Natural killer cell (primary cell): Measurements from ENCODE around the gene ZSWIM6. TPM values are rescaled to one million over a fixed set of nuclear protein-coding genes. Genes with fewer than 3 reads are reported as not detected.
"Not testable (repeated sequence)": the region's sequence is repeated elsewhere in the genome, so short reads cannot be mapped to it uniquely, and the experiment has no call there.

ENCODE experiments used
- ATAC-seq, 3 donors: fragments of 150-1000 bp in 2 of 3; fragments of 200-7000 bp in 1 of 3; cut with Tn5 transposase; 1 replicate in 1 of 3; 2 replicates in 2 of 3; pipeline ENCODE4 v1.10.0; 2021; ENCODE audit warnings: mild to moderate bottlenecking in 2 of 3, moderate library complexity in 2 of 3
- DNase-seq, 2 donors: peaks; one replicate each; pipeline versions ENCODE4 v3.0.0 to v3.0.0-alpha.2; 2013 to 2021; ENCODE audit warnings: mixed read lengths in 1 of 2
- H3K27ac ChIP-seq: one replicate; pipeline ENCODE4 v1.5.1; 2013; ENCODE audit warnings: mild to moderate bottlenecking, low read length
- H3K27me3 ChIP-seq: one replicate; pipeline ENCODE4 v1.6.1; 2013; ENCODE audit warnings: low read length; ENCODE audit not compliant: control insufficient read depth, insufficient read depth
- H3K36me3 ChIP-seq: one replicate; pipeline ENCODE4 v1.6.1; 2013; ENCODE audit warnings: low read length; ENCODE audit not compliant: control insufficient read depth, insufficient read depth
- H3K4me1 ChIP-seq: one replicate; pipeline ENCODE4 v1.6.1; 2013; ENCODE audit warnings: low read length; ENCODE audit not compliant: control insufficient read depth, insufficient read depth
- H3K4me3 ChIP-seq: one replicate; pipeline ENCODE4 v1.5.1; 2013; ENCODE audit warnings: low read length
- H3K9me3 ChIP-seq: one replicate; pipeline ENCODE4 v1.6.1; 2013; ENCODE audit warnings: low read length; ENCODE audit not compliant: control insufficient read depth, insufficient read depth
- H3K27ac Mint-ChIP-seq, 2 donors: one replicate each; pipeline ENCODE4 v1.8.0; 2022; ENCODE audit warnings: mild to moderate bottlenecking in 2 of 2, mixed read lengths in 2 of 2, moderate library complexity in 1 of 2
- H3K27me3 Mint-ChIP-seq, 2 donors: one replicate each; pipeline ENCODE4 v1.8.0; 2022; ENCODE audit warnings: low read depth in 2 of 2, mixed read lengths in 2 of 2
- H3K36me3 Mint-ChIP-seq: one replicate; pipeline ENCODE4 v1.8.0; 2022; ENCODE audit warnings: mixed read lengths
- H3K4me1 Mint-ChIP-seq, 2 donors: one replicate each; pipeline ENCODE4 v1.8.0; 2022; ENCODE audit warnings: mixed read lengths in 2 of 2
- H3K4me3 Mint-ChIP-seq: one replicate; pipeline ENCODE4 v1.8.0; 2022; ENCODE audit warnings: mild to moderate bottlenecking, moderate library complexity, mixed read lengths
- H3K9me3 Mint-ChIP-seq, 2 donors: one replicate each; pipeline ENCODE4 v1.8.0; 2022; ENCODE audit warnings: mixed read lengths in 2 of 2
- WGBS: methylation state at CpG from one replicate; pipeline ENCODE4 v1.1.7; 2013; ENCODE audit warnings: missing lambda C conversion rate; ENCODE audit not compliant: insufficient coverage; 5-methylcytosine and 5-hydroxymethylcytosine counted together
- intact Hi-C: fragments of 100-400 bp; cut with micrococcal nuclease; formaldehyde crosslinking; loops from one replicate; pipeline ENCODE4 v1.14.2; 2022
- total RNA-seq, 4 donors: library from RNA; stranded (reverse); fragments of 120-200 nt in 1 of 4; gene quantifications; one replicate each; pipeline versions ENCODE4 v1.2.3 to v1.2.4, GENCODE V29; 2013 to 2022
- TF ChIP-seq, protein P1 (sequence below): fragments of 200-600 bp; IDR thresholded peaks from one replicate; pipeline ENCODE4 v1.8.0; 2022; ENCODE audit warnings: antibody characterized with exemption

Gene ZSWIM6
- total RNA-seq, 3 donors from 2014 or later (not counting 1 experiment from before 2014, with no cell fraction given), result 8.7 to 11.4 (median 10.5) TPM

DNA sequence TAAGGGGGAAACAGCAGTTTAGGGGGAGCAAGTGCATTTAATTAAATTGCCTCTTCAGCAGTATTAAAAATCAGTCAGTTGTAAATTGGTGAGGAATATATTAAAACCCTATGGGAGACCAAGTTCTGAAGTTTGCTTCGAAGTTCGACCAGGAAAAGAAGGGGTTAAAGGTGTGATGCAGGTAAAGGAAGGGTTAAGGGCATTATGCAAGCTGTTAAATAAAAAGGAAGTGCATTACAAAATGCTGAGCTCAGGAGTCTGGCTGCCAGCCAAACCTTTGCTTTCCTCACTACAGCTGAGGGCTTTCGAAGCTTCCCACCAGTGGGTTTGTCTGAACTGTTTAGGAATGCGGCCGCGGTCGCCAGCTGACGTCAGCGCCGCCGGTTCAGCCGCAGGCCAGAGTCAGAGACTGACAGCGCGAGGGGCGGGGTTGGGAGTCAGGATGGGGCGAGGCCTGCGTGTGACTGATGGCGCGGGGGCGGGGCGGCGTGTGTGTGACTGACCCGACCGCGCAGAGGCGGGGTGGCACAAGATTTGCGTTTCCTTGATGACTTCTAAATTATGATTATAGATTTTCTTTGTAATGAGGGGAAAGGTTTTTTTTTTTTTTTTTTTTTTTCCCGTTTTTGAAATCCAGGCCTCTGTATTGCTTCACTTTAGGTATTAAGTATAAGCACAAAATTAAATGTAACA, 76.6 kb downstream of the ZSWIM6 start:
- H3K4me3 Mint-ChIP-seq, result peak overlapping the region; percentile 74
- WGBS, result under 1% methylated on average over 27 of the region's 28 CpGs
- H3K4me3 ChIP-seq, result peak overlapping the region; percentile 18
- DNase-seq (peak; percentile 97 to 99), ATAC-seq (peak; percentile 97 to 98 (median 97))
- intact Hi-C loops, result loop anchor here (1.0 kb wide), 2 partner anchors 76 to 246 kb away; partner anchors contain the start of genes SMIM15 and ZSWIM6
- no peaks in the 10 kb centered on the region for H3K9me3 Mint-ChIP-seq
- no peaks in the 10 kb centered on the region for H3K4me1 ChIP-seq
- H3K36me3 Mint-ChIP-seq, result no peaks in the 10 kb centered on the region
- H3K27ac ChIP-seq, result peak overlapping the region; percentile 44
- TF ChIP-seq, protein P1, sequence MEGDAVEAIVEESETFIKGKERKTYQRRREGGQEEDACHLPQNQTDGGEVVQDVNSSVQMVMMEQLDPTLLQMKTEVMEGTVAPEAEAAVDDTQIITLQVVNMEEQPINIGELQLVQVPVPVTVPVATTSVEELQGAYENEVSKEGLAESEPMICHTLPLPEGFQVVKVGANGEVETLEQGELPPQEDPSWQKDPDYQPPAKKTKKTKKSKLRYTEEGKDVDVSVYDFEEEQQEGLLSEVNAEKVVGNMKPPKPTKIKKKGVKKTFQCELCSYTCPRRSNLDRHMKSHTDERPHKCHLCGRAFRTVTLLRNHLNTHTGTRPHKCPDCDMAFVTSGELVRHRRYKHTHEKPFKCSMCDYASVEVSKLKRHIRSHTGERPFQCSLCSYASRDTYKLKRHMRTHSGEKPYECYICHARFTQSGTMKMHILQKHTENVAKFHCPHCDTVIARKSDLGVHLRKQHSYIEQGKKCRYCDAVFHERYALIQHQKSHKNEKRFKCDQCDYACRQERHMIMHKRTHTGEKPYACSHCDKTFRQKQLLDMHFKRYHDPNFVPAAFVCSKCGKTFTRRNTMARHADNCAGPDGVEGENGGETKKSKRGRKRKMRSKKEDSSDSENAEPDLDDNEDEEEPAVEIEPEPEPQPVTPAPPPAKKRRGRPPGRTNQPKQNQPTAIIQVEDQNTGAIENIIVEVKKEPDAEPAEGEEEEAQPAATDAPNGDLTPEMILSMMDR, result no peak
- H3K36me3 ChIP-seq, result no peaks in the 10 kb centered on the region
- no peaks in the 10 kb centered on the region for H3K9me3 ChIP-seq
- H3K27ac Mint-ChIP-seq, result peak overlapping the region; percentile 91 to 92
- no peaks in the 10 kb centered on the region for H3K27me3 ChIP-seq
- no peaks in the 10 kb centered on the region for H3K27me3 Mint-ChIP-seq
- peaks cover 23 to 32% of the 10 kb centered on the region in 2 donors for H3K4me1 Mint-ChIP-seq

DNA sequence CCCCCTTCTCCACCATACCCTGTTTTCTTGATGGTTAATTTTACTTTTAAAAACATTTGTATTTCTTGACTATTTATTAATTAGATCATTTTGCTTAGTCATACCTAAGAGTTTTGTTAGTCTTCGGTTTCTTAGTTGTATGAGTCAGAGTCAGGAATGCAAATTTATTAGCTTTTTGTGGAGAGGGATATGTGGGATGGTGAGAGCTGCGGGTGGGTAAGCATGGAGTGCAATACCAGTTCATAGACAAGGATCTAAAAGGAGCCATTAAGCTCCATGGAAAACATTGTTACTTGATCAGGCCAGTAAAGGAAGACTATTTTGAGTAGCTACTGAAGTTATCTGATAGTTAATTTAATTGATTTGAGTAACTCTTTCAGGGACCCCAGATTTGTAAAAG, 77.5 kb downstream of the ZSWIM6 start:
- Histone ChIP-seq H3K36me3 (no peaks in the 10 kb centered on the region), H3K27ac (no peak overlapping the region), H3K9me3 (no peaks in the 10 kb centered on the region), H3K4me3 (no peak overlapping the region), H3K27me3 (no peaks in the 10 kb centered on the region), H3K4me1 (no peaks in the 10 kb centered on the region)
- Mint-ChIP-seq H3K27ac (peak overlapping the region; percentile 91 to 92), H3K36me3 (no peaks in the 10 kb centered on the region), H3K27me3 (no peaks in the 10 kb centered on the region), H3K9me3 (no peaks in the 10 kb centered on the region), H3K4me1 (peaks cover 31 to 38% of the 10 kb centered on the region in 2 donors), H3K4me3 (peak overlapping the region; percentile 74)
- ATAC-seq, result no peak
- TF ChIP-seq, protein P1, result no peak
- 52% methylated on average over 2 of the region's 2 CpGs for WGBS
- DNase-seq, result no peak
- intact Hi-C loops, result no loop called here

DNA sequence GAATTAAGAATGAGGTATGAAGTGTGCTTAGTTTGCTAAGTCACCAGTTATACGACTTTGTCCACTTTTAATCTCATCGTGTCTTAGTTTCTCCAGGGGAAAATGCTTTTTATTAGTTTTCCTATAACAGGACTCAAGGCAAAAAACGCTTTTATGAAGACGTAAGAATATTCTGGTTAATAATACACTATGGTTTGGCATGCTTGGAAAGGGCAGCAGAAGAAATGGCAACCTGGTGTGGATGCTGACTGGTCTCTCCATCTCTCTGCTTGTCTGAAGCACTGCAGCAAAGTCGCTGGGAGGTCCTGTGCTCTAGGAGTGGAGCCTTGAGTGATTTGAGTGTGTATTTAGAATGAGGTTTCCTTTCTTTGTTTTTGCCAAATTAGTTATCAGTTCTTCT, 78.8 kb downstream of the ZSWIM6 start:
- no peaks in the 10 kb centered on the region for H3K9me3 ChIP-seq
- H3K27ac Mint-ChIP-seq, result no peak overlapping the region
- peaks cover 37 to 38% of the 10 kb centered on the region in 2 donors for H3K4me1 Mint-ChIP-seq
- H3K36me3 Mint-ChIP-seq, result no peaks in the 10 kb centered on the region
- no peaks in the 10 kb centered on the region for H3K27me3 ChIP-seq
- no peaks in the 10 kb centered on the region for H3K4me1 ChIP-seq
- H3K9me3 Mint-ChIP-seq, result no peaks in the 10 kb centered on the region
- 98% methylated on average over 5 of the region's 5 CpGs for WGBS
- H3K4me3 ChIP-seq, result no peak overlapping the region
- TF ChIP-seq, protein P1, result no peak
- intact Hi-C loops, result no loop called here
- no peaks in the 10 kb centered on the region for H3K36me3 ChIP-seq
- no peak for DNase-seq
- H3K27ac ChIP-seq, result no peak overlapping the region
- ATAC-seq, result no peak
- H3K27me3 Mint-ChIP-seq, result no peaks in the 10 kb centered on the region
- H3K4me3 Mint-ChIP-seq, result no peak overlapping the region

DNA sequence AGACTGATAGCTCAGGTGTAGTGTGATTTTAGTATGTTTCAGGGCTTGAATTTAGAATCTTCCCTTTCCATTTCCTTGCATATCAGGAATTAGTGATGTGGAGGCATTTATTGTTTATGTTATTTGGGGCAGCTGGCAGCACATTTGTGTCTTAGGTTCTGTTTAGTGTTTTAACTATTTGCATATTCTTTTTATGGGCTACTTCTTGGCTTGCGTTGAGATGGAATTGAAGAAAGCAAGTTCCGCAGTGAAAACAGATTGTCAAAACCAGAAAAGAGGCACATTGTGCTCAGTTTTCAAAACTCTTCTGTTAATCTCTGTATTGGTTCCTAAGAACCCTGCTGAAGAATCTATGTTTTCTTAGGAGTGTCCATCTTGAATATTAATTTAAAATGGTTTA, 80.3 kb downstream of the ZSWIM6 start:
- Histone ChIP-seq H3K36me3 (no peaks in the 10 kb centered on the region), H3K4me3 (no peak overlapping the region), H3K4me1 (no peaks in the 10 kb centered on the region), H3K27ac (no peak overlapping the region), H3K9me3 (no peaks in the 10 kb centered on the region), H3K27me3 (no peaks in the 10 kb centered on the region)
- TF ChIP-seq, protein P1, result no peak
- WGBS, result 97% methylated on average over 2 of the region's 2 CpGs
- Mint-ChIP-seq H3K4me1 (peaks cover 41 to 48% of the 10 kb centered on the region in 2 donors), H3K9me3 (no peaks in the 10 kb centered on the region), H3K4me3 (no peak overlapping the region), H3K27ac (no peak overlapping the region), H3K27me3 (no peaks in the 10 kb centered on the region), H3K36me3 (no peaks in the 10 kb centered on the region)
- ATAC-seq (no peak), DNase-seq (no peak)
- intact Hi-C loops, result no loop called here

DNA sequence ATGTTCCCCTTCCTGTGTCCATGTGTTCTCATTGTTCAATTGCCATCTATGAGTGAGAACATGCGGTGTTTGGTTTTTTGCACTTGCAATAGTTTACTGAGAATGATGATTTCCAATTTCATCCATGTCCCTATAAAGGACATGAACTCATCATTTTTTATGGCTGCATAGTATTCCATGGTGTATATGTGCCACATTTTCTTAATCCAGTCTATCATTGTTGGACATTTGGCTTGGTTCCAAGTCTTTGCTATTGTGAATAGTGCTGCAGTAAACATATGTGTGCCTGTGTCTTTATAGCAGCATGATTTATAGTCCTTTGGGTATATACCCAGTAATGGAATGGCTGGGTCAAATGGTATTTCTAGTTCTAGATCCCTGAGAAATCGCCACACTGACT, 81.1 kb downstream of the ZSWIM6 start:
- DNase-seq, H3K27me3 Mint-ChIP-seq, intact Hi-C loops, H3K9me3 ChIP-seq, H3K27me3 ChIP-seq, H3K36me3 Mint-ChIP-seq, H3K36me3 ChIP-seq, H3K9me3 Mint-ChIP-seq, H3K27ac Mint-ChIP-seq, H3K27ac ChIP-seq, ATAC-seq, H3K4me3 ChIP-seq, H3K4me1 ChIP-seq, H3K4me3 Mint-ChIP-seq: not testable (repeated sequence)
- no CpG with 5 or more reads among the region's 2 CpGs for WGBS
- H3K4me1 Mint-ChIP-seq, result peaks cover 42 to 51% of the 10 kb centered on the region in 2 donors
